IMR-90 (cell line): ENCODE data around the gene ABCD1. TPM values are rescaled to one million over a fixed set of nuclear protein-coding genes. Genes with fewer than 3 reads are reported as not detected.

Experiments used
- ATAC-seq: fragments of 200-7000 bp; cut with Tn5 transposase; 2 replicates; pipeline ENCODE4 v1.9.1; 2020; ENCODE audit warnings: low read depth, mild to moderate bottlenecking, moderate library complexity
- BruUV-seq: library from RNA; stranded (reverse); fragments of 400-500 nt; replicated peaks from 2 replicates; lab custom pipeline; 2021; lab: Mats Ljungman, UMichigan
- CTCF ChIA-PET: fragments of 300-600 bp; formaldehyde crosslinking; extraction: SDS; loops from one replicate; lab custom pipeline; 2021; ENCODE audit warnings: antibody characterized with exemption; lab: Yijun Ruan, JAX
- POLR2A ChIA-PET: fragments of 300-600 bp; sonication (Branson Sonifier 250); formaldehyde crosslinking; loops from one replicate; lab custom pipeline; 2022; ENCODE audit warnings: antibody characterized with exemption; ENCODE audit not compliant: unreplicated experiment; lab: Charles Lee
- DNase-seq: peaks from one replicate; pipeline ENCODE4 v3.0.0; 2013
- H2AFZ ChIP-seq: replicated peaks from 2 replicates; pipeline ENCODE3; 2013; ENCODE audit warnings: low read length, mild to moderate bottlenecking; ENCODE audit not compliant: poor library complexity
- H2AK5ac ChIP-seq: 2 replicates; pipeline ENCODE4 v1.6.1; 2013; ENCODE audit warnings: low read depth, low read length, inconsistent platforms
- H2AK9ac ChIP-seq: replicated peaks from 2 replicates; pipeline ENCODE3; 2013; ENCODE audit warnings: mild to moderate bottlenecking, low read depth, low read length, moderate library complexity; ENCODE audit not compliant: poor library complexity
- H2BK120ac ChIP-seq: 2 replicates; pipeline ENCODE4 v1.6.1; 2013; ENCODE audit warnings: low read depth, low read length, inconsistent platforms
- H2BK15ac ChIP-seq: 3 replicates; pipeline ENCODE4 v1.6.1; 2013; ENCODE audit warnings: low read depth, low read length, inconsistent platforms
- H2BK20ac ChIP-seq: 2 replicates; pipeline ENCODE4 v1.6.1; 2013; ENCODE audit warnings: low read depth, mild to moderate bottlenecking, inconsistent platforms, low read length, moderate library complexity
- H2BK5ac ChIP-seq: 2 replicates; pipeline ENCODE4 v1.6.1; 2013; ENCODE audit warnings: mild to moderate bottlenecking, low read depth, low read length, inconsistent platforms; ENCODE audit not compliant: poor library complexity, severe bottlenecking
- H3K14ac ChIP-seq: replicated peaks from 2 replicates; pipeline ENCODE4 v1.6.1; 2013; ENCODE audit warnings: low read depth, low read length, inconsistent platforms
- H3K18ac ChIP-seq: 2 replicates; pipeline ENCODE4 v1.6.1; 2013; ENCODE audit warnings: low read depth, low read length, control low read depth
- H3K23ac ChIP-seq: 2 replicates; pipeline ENCODE4 v1.6.1; 2013; ENCODE audit warnings: low read depth, low read length, inconsistent platforms
- H3K27ac ChIP-seq: 2 replicates; pipeline ENCODE4 v1.5.1; 2013; ENCODE audit warnings: mild to moderate bottlenecking, control low read depth, low read length; ENCODE audit not compliant: insufficient read depth
- H3K27me3 ChIP-seq: 2 replicates; pipeline ENCODE4 v1.6.1; 2013; ENCODE audit warnings: low read length; ENCODE audit not compliant: control insufficient read depth, insufficient read depth
- H3K36me3 ChIP-seq: 2 replicates; pipeline ENCODE4 v1.6.1; 2013; ENCODE audit warnings: low read length, mixed read lengths; ENCODE audit not compliant: control insufficient read depth, insufficient read depth
- H3K4ac ChIP-seq: 2 replicates; pipeline ENCODE4 v1.6.1; 2013; ENCODE audit warnings: low read depth, low read length, inconsistent platforms
- H3K4me1 ChIP-seq: 2 replicates; pipeline ENCODE4 v1.6.1; 2013; ENCODE audit warnings: low read length, mixed read lengths; ENCODE audit not compliant: control insufficient read depth, insufficient read depth
- H3K4me2 ChIP-seq: 2 replicates; pipeline ENCODE4 v1.6.1; 2013; ENCODE audit warnings: low read depth, mild to moderate bottlenecking, control low read depth, low read length, moderate library complexity
- H3K4me3 ChIP-seq: 2 replicates; pipeline ENCODE4 v1.5.1; 2013; ENCODE audit warnings: low read depth, mild to moderate bottlenecking, control low read depth, low read length, moderate library complexity; ENCODE audit not compliant: insufficient read depth
- H3K56ac ChIP-seq: 2 replicates; pipeline ENCODE4 v1.6.1; 2013; ENCODE audit warnings: low read length, inconsistent platforms; ENCODE audit not compliant: insufficient read depth; ENCODE audit errors: extremely low read depth
- H3K79me1 ChIP-seq, 2 experiments: 2 replicates each; pipeline ENCODE4 v1.6.1; 2013; ENCODE audit warnings: low read length in 2 of 2, inconsistent platforms in 1 of 2, low read depth in 1 of 2
- H3K9ac ChIP-seq: 2 replicates; pipeline ENCODE4 v1.6.1; 2013; ENCODE audit warnings: low read depth, low read length, control low read depth
- H3K9me1 ChIP-seq: 2 replicates; pipeline ENCODE4 v1.6.1; 2013; ENCODE audit warnings: low read length, inconsistent platforms; ENCODE audit not compliant: insufficient read depth
- H3K9me3 ChIP-seq: 2 replicates; pipeline ENCODE4 v1.6.1; 2013; ENCODE audit warnings: low read length; ENCODE audit not compliant: control insufficient read depth, insufficient read depth
- H4K20me1 ChIP-seq: 2 replicates; pipeline ENCODE4 v1.6.1; 2013; ENCODE audit warnings: low read length, inconsistent platforms; ENCODE audit not compliant: insufficient read depth
- H4K5ac ChIP-seq: 2 replicates; pipeline ENCODE4 v1.6.1; 2013; ENCODE audit warnings: mild to moderate bottlenecking, low read depth, low read length, control low read depth
- H4K8ac ChIP-seq, 2 experiments: 2 replicates each; pipeline ENCODE4 v1.6.1; 2013; ENCODE audit warnings: low read depth in 2 of 2, low read length in 2 of 2, control low read depth in 1 of 2, inconsistent platforms in 1 of 2
- H4K91ac ChIP-seq: 2 replicates; pipeline ENCODE4 v1.6.1; 2013; ENCODE audit warnings: low read depth, low read length, inconsistent platforms; ENCODE audit not compliant: insufficient read depth
- CEBPB ChIP-seq: IDR thresholded peaks from 2 replicates; pipeline ENCODE4 v1.6.1; 2012; ENCODE audit warnings: low read depth, low read length, improper control_type of control experiment
- CHD1 ChIP-seq: IDR thresholded peaks from 2 replicates; pipeline ENCODE4 v1.6.1; 2012; ENCODE audit warnings: low read depth, low read length, improper control_type of control experiment
- ELK1 ChIP-seq: fragments of 150-350 bp; IDR thresholded peaks from 2 replicates; pipeline ENCODE4 v1.6.1; 2016; ENCODE audit warnings: low read depth, mild to moderate bottlenecking, low read length, moderate library complexity, borderline replicate concordance
- FOS ChIP-seq: fragments of 150-350 bp; IDR thresholded peaks from 2 replicates; pipeline ENCODE4 v1.6.1; 2016; ENCODE audit warnings: low read depth, low read length
- MAFK ChIP-seq: IDR thresholded peaks from 2 replicates; pipeline ENCODE4 v1.6.1; 2012; ENCODE audit warnings: low read depth, low read length, improper control_type of control experiment
- MAZ ChIP-seq: IDR thresholded peaks from 2 replicates; pipeline ENCODE4 v1.6.1; 2012; ENCODE audit warnings: low read depth, mild to moderate bottlenecking, low read length, improper control_type of control experiment, moderate library complexity, borderline replicate concordance
- MXI1 ChIP-seq: IDR thresholded peaks from 2 replicates; pipeline ENCODE4 v1.6.1; 2012; ENCODE audit warnings: low read depth, mild to moderate bottlenecking, low read length, moderate library complexity, borderline replicate concordance
- NFE2L2 ChIP-seq: fragments of 150-350 bp; IDR thresholded peaks from 2 replicates; pipeline ENCODE4 v1.6.1; 2016; ENCODE audit warnings: low read depth, mild to moderate bottlenecking, low read length
- POLR2A ChIP-seq: IDR thresholded peaks from 2 replicates; pipeline ENCODE4 v1.6.1; 2012; ENCODE audit warnings: mild to moderate bottlenecking, low read depth, low read length
- RAD21 ChIP-seq: IDR thresholded peaks from 2 replicates; pipeline ENCODE4 v1.6.1; 2012; ENCODE audit warnings: low read length, improper control_type of control experiment
- RFX5 ChIP-seq: IDR thresholded peaks from 2 replicates; pipeline ENCODE4 v1.8.0; 2012; ENCODE audit warnings: low read depth, mild to moderate bottlenecking, low read length, moderate library complexity
- SMC3 ChIP-seq: fragments of 150-350 bp; IDR thresholded peaks from 2 replicates; pipeline ENCODE4 v1.6.1; 2016; ENCODE audit warnings: low read depth, mild to moderate bottlenecking, antibody characterized with exemption, low read length, moderate library complexity
- USF2 ChIP-seq: fragments of 150-350 bp; IDR thresholded peaks from 2 replicates; pipeline ENCODE4 v1.6.1; 2017; ENCODE audit warnings: mild to moderate bottlenecking, antibody characterized with exemption, low read length, low read depth
- WGBS, 2 experiments: methylation state at CpG; one replicate each; pipeline versions ENCODE4 v1.1.5 to v1.1.7; 2013; ENCODE audit warnings: missing lambda C conversion rate in 2 of 2; ENCODE audit not compliant: insufficient read length in 1 of 2; ENCODE audit errors: extremely low coverage in 2 of 2; 5-methylcytosine and 5-hydroxymethylcytosine counted together
- dilution Hi-C: fragments of 300-500 bp; cut with HindIII; formaldehyde crosslinking; loops from one replicate; pipeline ENCODE4 v1.14.3; 2018; ENCODE audit warnings: low sequenced_read_pairs; ENCODE audit not compliant: unreplicated experiment
- in situ Hi-C: fragments of 300-500 bp; cut with MboI; formaldehyde crosslinking; loops from 3 replicates; pipeline ENCODE4 v1.14.3; 2019; ENCODE audit warnings: low sequenced_read_pairs, inconsistent platforms, mixed read lengths
- intact Hi-C: fragments of 100-400 bp; cut with micrococcal nuclease; formaldehyde crosslinking; loops from 2 replicates; pipeline ENCODE4 v1.10.0; 2022
- polyA plus RNA-seq, 3 experiments: library from polyadenylated mRNA; depleted of rRNA; stranded (reverse); fragments of >200 nt; gene quantifications; 2 replicates each; pipeline ENCODE4 v1.2.3, GENCODE V29; 2012; ENCODE audit warnings: low replicate concordance in 1 of 3
- total RNA-seq: library from RNA; depleted of rRNA; stranded (reverse); fragments of >200 nt; gene quantifications from 2 replicates; pipeline ENCODE4 v1.2.3, GENCODE V29; 2012

The ABCD1 gene
- total and polyA plus RNA-seq, 2 of the 4 experiments (the other 2 are of a cell fraction) = 4.3 to 7.0 TPM

DNA sequence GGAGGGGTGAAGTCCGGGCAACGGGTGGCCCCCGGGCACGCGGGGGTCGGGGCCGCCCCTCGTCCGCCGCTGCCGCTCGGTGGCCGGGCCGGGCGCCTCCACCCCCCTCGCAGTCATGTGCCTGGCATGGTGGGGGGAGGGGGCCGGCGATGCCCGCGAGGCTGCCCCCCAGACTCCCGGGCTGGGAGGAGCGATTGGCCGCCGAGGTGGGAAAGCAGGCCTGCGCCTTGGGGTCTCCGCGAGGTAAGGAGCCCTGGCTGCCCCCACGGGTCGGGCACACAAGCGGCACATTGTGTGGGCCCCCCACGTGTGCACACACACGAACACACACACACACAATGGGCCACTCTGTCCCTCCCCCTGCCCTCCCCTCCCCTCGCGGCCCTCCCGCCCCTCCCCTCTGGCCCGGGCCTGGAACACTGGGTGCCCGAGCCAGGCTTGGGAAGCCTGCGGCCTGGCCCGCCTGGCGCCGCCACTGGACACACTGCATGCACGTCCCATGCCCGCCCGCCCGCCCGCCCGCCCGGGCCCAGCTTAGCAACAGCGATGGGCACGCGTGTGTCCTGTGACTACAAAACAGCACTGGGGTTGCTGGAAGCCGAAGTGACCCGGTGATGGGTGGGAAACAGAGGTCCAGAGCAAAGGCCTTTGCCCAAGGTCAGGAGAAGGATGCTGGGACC lies 35.6 kb upstream of the ABCD1 start (continued):
- TF ChIP-seq RFX5 = no peak

DNA sequence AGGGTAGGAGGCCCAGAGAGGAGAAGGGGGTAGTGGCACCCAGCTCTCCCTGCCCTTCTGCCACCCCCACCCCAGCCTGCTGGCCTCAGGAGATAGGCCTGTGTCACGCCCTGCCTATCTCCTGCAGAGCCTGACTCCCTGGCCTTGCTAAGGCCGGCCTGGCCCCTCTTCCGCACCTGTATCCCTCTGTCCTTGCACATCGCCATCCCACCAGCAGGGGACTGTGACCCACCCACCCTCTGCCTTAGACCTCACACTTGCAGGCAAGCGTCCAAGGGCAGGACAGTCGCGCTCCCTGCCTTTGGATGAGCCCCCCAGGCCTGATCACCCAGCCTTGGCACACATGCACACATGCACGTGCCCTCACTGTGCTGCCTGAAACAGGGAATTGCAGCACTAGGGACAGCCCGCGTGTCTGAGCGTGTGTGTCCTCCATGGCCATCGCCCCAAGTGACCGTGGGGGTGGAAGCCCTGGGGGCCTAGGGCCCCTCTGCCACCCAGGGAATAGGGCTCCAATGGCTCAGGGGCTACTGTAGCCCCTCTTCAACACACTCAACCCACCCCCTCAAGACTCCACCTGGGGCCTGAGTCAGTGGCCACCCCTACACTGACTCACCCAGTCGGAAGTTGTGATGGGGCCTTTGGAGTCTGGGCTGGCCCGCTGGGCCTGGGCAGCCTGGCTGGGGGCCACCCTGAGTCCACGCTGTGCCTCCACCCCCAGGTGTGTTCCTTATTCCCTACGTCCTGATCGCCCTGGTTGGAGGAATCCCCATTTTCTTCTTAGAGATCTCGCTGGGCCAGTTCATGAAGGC lies 34.8 kb upstream of the ABCD1 start:
- Histone ChIP-seq H3K9me1 (peaks cover 5% of the 10 kb centered on the region; the same call in 1 of the 2 replicates), H3K56ac (no peak overlapping the region), H3K4ac (no peak overlapping the region; the same call in 1 of the 2 replicates), H3K27me3 (no peaks in the 10 kb centered on the region; the same call in 1 of the 2 replicates), H2BK15ac (no peak overlapping the region), H3K4me3 (peak overlapping the region; percentile 51), H3K18ac (no peak overlapping the region), H3K36me3 (peaks cover 4% of the 10 kb centered on the region), H3K14ac (no peak overlapping the region), H3K9ac (peak overlapping the region; percentile 19; the same call in 1 of the 2 replicates), H2BK20ac (no peak overlapping the region), H3K79me1 (0 out of 4 replicates have a peak, but pooled peaks cover 0 to 6% of the 10 kb centered on the region in 2 experiments), H4K20me1 (peaks cover 12% of the 10 kb centered on the region), H4K8ac (no peak overlapping the region), H3K23ac (no peak overlapping the region), H2AK5ac (peak overlapping the region; percentile 28; the same call in 1 of the 2 replicates), H2AK9ac (peak overlapping the region; percentile 50), H3K4me1 (peaks cover 9% of the 10 kb centered on the region), H4K91ac (no peak overlapping the region), H2AFZ (no peak overlapping the region), H3K27ac (no peak overlapping the region), H4K5ac (no peak overlapping the region; the same call in 1 of the 2 replicates), H3K9me3 (no peaks in the 10 kb centered on the region), H3K4me2 (peak overlapping the region; percentile 75), H2BK5ac (no peak overlapping the region), H2BK120ac (no peak overlapping the region)
- 82% methylated on average over 7 of the region's 19 CpGs; no CpG with 5 or more reads in 1 of the 2 experiments for WGBS, 2 experiments
- no peak for TF ChIP-seq MXI1
- no peak for TF ChIP-seq POLR2A
- no peak for TF ChIP-seq CEBPB
- TF ChIP-seq NFE2L2 = no peak
- TF ChIP-seq CHD1 = no peak
- no peak for TF ChIP-seq RFX5
- no peak for TF ChIP-seq MAZ
- TF ChIP-seq ELK1 = no peak
- no peak for TF ChIP-seq MAFK
- TF ChIP-seq RAD21 = no peak
- no peak for TF ChIP-seq USF2
- no peak for TF ChIP-seq SMC3
- TF ChIP-seq FOS = no peak
- ChIA-PET CTCF (no interaction called here), POLR2A (no interaction called here)
- in situ Hi-C loops (no loop called here), dilution Hi-C loops (no loop called here), intact Hi-C loops (no loop called here)
- BruUV-seq = no TSS peak
- peak; percentile 23 for DNase-seq
- no peak for ATAC-seq
